WTC11 (cell line): ENCODE data around the gene MARK3. TPM values are rescaled to one million over a fixed set of nuclear protein-coding genes. Genes with fewer than 3 reads are reported as not detected.

Experiments used
- ATAC-seq: fragments of 200-7000 bp; cut with Tn5 transposase; 2 replicates; pipeline ENCODE4 v1.10.0; 2021; ENCODE audit warnings: mild to moderate bottlenecking, moderate library complexity
- CTCF ChIA-PET: fragments of 300-600 bp; sonication (Branson Sonifier 250); formaldehyde crosslinking; loops from one replicate; lab custom pipeline; 2021; ENCODE audit warnings: antibody characterized with exemption; lab: Charles Lee
- POLR2A ChIA-PET: fragments of 350-600 bp; sonication (Branson Sonifier 250); formaldehyde crosslinking; loops from one replicate; lab custom pipeline; 2021; ENCODE audit warnings: antibody characterized with exemption; lab: Charles Lee
- DNase-seq: peaks from one replicate; pipeline ENCODE4 v3.0.0; 2021; ENCODE audit warnings: low spot score
- H3K27ac Mint-ChIP-seq: 2 replicates; pipeline ENCODE4 v1.8.0; 2021; ENCODE audit warnings: mixed read lengths
- H3K27me3 Mint-ChIP-seq: 2 replicates; pipeline ENCODE4 v1.8.0; 2021; ENCODE audit warnings: low read depth, mild to moderate bottlenecking, moderate library complexity, mixed read lengths
- H3K36me3 Mint-ChIP-seq: 2 replicates; pipeline ENCODE4 v1.8.0; 2021; ENCODE audit warnings: mixed read lengths
- H3K4me1 Mint-ChIP-seq: 2 replicates; pipeline ENCODE4 v1.8.0; 2022; ENCODE audit warnings: mixed read lengths
- H3K4me3 Mint-ChIP-seq: 2 replicates; pipeline ENCODE4 v1.8.0; 2021; ENCODE audit warnings: mild to moderate bottlenecking, moderate library complexity, mixed read lengths
- H3K9me3 Mint-ChIP-seq: 2 replicates; pipeline ENCODE4 v1.8.0; 2021; ENCODE audit warnings: mixed read lengths
- ATF3 ChIP-seq: sonication (generic); formaldehyde crosslinking; conservative IDR thresholded peaks from 2 replicates; pipeline ENCODE4 v1.8.1; 2022; ENCODE audit warnings: mild to moderate bottlenecking, missing genetic modification reagents
- CREM ChIP-seq: sonication (generic); formaldehyde crosslinking; IDR thresholded peaks from 2 replicates; pipeline ENCODE4 v1.8.1; 2022; ENCODE audit warnings: mild to moderate bottlenecking, missing genetic modification reagents, moderate library complexity
- E2F1 ChIP-seq: sonication (generic); formaldehyde crosslinking; IDR thresholded peaks from 2 replicates; pipeline ENCODE4 v1.8.0; 2022; ENCODE audit warnings: mild to moderate bottlenecking, missing genetic modification reagents
- E2F5 ChIP-seq: sonication (generic); formaldehyde crosslinking; IDR thresholded peaks from 2 replicates; pipeline ENCODE4 v1.8.1; 2022; ENCODE audit warnings: mild to moderate bottlenecking, moderate library complexity, missing genetic modification reagents
- KAT7 ChIP-seq: sonication (generic); formaldehyde crosslinking; IDR thresholded peaks from 2 replicates; pipeline ENCODE4 v1.8.1; 2023; ENCODE audit warnings: missing genetic modification reagents, mild to moderate bottlenecking, borderline replicate concordance
- MYBL2 ChIP-seq: sonication (generic); formaldehyde crosslinking; IDR thresholded peaks from 2 replicates; pipeline ENCODE4 v1.8.1; 2023; ENCODE audit warnings: mild to moderate bottlenecking, moderate library complexity, missing genetic modification reagents
- NFE2L1 ChIP-seq: sonication (generic); formaldehyde crosslinking; IDR thresholded peaks from 2 replicates; pipeline ENCODE4 v1.8.1; 2023; ENCODE audit warnings: missing genetic modification reagents
- NR1H2 ChIP-seq: sonication (generic); formaldehyde crosslinking; IDR thresholded peaks from 2 replicates; pipeline ENCODE4 v1.9.0; 2021; ENCODE audit warnings: mild to moderate bottlenecking, moderate library complexity, missing genetic modification reagents
- NR2C2 ChIP-seq: sonication (generic); formaldehyde crosslinking; IDR thresholded peaks from 2 replicates; pipeline ENCODE4 v1.8.0; 2022; ENCODE audit warnings: mild to moderate bottlenecking, missing genetic modification reagents
- TP53 ChIP-seq: sonication (generic); formaldehyde crosslinking; IDR thresholded peaks from 2 replicates; pipeline ENCODE4 v1.8.1; 2023; ENCODE audit warnings: mild to moderate bottlenecking, missing genetic modification reagents
- USF1 ChIP-seq: sonication (generic); formaldehyde crosslinking; IDR thresholded peaks from 2 replicates; pipeline ENCODE4 v1.8.0; 2022; ENCODE audit warnings: mild to moderate bottlenecking, missing genetic modification reagents
- ZNF232 ChIP-seq: sonication (generic); formaldehyde crosslinking; IDR thresholded peaks from 2 replicates; pipeline ENCODE4 v1.8.0; 2022; ENCODE audit warnings: mild to moderate bottlenecking, missing genetic modification reagents
- ZNF281 ChIP-seq: sonication (generic); formaldehyde crosslinking; IDR thresholded peaks from 2 replicates; pipeline ENCODE4 v1.8.0; 2023; ENCODE audit warnings: mild to moderate bottlenecking, missing genetic modification reagents
- ZNF423 ChIP-seq: fragments of 250-450 bp; sonication (Bioruptor Pico); IDR thresholded peaks from 2 replicates; pipeline ENCODE4 v2.1.2; 2022; ENCODE audit warnings: mild to moderate bottlenecking, moderate library complexity
- total RNA-seq: library from RNA; stranded (reverse); gene quantifications from 3 replicates; pipeline ENCODE4 v1.2.3, GENCODE V29; 2021
- TF ChIP-seq, protein P1 (sequence below): sonication (generic); formaldehyde crosslinking; IDR thresholded peaks from 2 replicates; pipeline ENCODE4 v1.8.1; 2023; ENCODE audit warnings: mild to moderate bottlenecking, missing genetic modification reagents, borderline replicate concordance

MARK3 gene
- total RNA-seq, 1 experiment from 2014 or later = 93.7 TPM

DNA sequence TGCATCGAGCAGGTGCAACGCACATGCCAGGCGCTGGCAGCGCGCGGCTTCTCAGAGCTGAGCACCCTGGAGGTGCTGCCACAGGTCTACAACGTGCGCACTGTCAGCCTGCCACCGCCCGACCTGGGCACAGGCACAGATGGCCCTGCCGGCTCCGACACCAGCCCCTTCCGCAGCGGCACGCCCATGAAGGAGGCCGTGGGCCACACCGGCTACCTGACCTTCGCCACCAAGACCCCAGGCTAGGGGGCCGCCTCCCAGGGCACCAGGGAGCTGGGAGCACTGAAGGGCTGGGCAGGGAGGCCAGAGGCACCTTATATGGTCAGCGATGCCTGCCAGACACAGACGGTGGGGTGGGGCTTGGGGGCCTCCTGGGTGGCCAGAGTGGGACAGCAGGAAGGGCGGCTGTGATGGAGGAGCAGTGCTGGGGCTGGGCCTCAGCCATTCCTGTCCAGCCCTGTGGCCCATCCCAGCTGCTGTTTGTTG lies 149.4 kb downstream of the MARK3 start (continued):
- no peak for TF ChIP-seq ATF3
- TF ChIP-seq, all 79 proteins: peak for 0

DNA sequence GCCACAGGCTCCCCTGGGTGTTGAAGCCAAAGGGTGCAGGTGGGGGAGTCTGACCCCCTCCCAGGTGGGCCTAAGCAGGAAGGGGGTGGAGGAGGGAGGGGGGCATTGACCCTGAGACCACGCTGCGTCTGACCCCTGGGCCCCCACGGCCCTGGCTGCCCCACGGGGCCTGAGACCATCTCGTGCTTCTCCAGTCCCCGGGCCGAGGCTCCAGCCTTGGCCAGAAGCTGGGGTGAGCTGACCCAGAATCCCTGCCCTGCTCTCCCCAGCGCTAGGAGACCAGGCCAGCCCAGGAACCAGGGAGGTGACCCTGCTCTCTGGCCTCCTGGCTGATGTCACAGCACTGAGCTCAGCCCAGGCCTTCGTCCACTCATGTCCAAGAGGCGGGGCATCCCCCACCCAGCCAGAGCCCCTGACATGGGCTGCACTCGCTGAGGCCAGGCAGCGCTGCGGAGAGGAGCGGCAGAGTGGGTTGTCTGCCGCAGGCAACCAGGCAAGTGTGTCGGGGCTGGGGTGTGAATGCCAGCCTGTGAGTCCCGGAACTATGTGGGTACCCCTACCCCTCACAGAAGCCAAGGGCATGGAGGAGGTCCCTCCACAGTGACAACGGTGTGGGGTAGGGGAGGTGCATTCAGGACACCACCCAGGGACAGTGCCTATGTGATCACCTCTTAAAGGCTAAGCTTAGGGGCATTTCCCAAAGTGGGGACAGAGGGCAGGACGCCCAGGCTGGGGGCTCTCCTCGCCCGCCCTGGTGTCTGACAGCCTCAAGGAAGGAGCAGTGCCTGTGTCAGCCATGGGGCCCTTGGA lies 150.1 kb downstream of the MARK3 start:
- TF ChIP-seq E2F1 = no peak
- no peak for TF ChIP-seq E2F5 (CRISPR knock-in tag)
- TF ChIP-seq ZNF232 (CRISPR knock-in tag) = no peak
- TF ChIP-seq NR1H2 (CRISPR knock-in tag) = no peak
- no peak for TF ChIP-seq USF1 (CRISPR knock-in tag)
- no peak for TF ChIP-seq CREM (CRISPR knock-in tag)
- TF ChIP-seq TP53 (CRISPR knock-in tag) = no peak
- TF ChIP-seq KAT7 (CRISPR knock-in tag) = no peak
- TF ChIP-seq NFE2L1 = no peak
- no peak for TF ChIP-seq ZNF423 (CRISPR knock-in tag)
- no peak for TF ChIP-seq NR2C2 (CRISPR knock-in tag)
- no peak for TF ChIP-seq ZNF281 (CRISPR knock-in tag)
- no peak for TF ChIP-seq MYBL2 (CRISPR knock-in tag)
- TF ChIP-seq, protein P1, sequence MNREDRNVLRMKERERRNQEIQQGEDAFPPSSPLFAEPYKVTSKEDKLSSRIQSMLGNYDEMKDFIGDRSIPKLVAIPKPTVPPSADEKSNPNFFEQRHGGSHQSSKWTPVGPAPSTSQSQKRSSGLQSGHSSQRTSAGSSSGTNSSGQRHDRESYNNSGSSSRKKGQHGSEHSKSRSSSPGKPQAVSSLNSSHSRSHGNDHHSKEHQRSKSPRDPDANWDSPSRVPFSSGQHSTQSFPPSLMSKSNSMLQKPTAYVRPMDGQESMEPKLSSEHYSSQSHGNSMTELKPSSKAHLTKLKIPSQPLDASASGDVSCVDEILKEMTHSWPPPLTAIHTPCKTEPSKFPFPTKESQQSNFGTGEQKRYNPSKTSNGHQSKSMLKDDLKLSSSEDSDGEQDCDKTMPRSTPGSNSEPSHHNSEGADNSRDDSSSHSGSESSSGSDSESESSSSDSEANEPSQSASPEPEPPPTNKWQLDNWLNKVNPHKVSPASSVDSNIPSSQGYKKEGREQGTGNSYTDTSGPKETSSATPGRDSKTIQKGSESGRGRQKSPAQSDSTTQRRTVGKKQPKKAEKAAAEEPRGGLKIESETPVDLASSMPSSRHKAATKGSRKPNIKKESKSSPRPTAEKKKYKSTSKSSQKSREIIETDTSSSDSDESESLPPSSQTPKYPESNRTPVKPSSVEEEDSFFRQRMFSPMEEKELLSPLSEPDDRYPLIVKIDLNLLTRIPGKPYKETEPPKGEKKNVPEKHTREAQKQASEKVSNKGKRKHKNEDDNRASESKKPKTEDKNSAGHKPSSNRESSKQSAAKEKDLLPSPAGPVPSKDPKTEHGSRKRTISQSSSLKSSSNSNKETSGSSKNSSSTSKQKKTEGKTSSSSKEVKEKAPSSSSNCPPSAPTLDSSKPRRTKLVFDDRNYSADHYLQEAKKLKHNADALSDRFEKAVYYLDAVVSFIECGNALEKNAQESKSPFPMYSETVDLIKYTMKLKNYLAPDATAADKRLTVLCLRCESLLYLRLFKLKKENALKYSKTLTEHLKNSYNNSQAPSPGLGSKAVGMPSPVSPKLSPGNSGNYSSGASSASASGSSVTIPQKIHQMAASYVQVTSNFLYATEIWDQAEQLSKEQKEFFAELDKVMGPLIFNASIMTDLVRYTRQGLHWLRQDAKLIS (CRISPR knock-in tag) = no peak
- Mint-ChIP-seq H3K9me3 (no peaks in the 10 kb centered on the region), H3K27ac (no peak overlapping the region), H3K4me3 (no peak overlapping the region), H3K27me3 (peaks cover 6% of the 10 kb centered on the region), H3K36me3 (no peaks in the 10 kb centered on the region), H3K4me1 (peaks cover 1% of the 10 kb centered on the region)
- ChIA-PET CTCF (interaction anchor here (21.0 kb wide), 1 partner anchor 16 kb away, joined by 455 read pairs; the partner anchor contains the start of gene CKB), POLR2A (no interaction called here)
- no peak for DNase-seq
- no peak for ATAC-seq
